Fibroblast of mammary gland (primary cell): Measurements from ENCODE around the gene HBQ1.

Source experiments
- DNase-seq: peaks from one replicate; pipeline ENCODE4 v3.0.0-alpha.2; 2010; ENCODE audit warnings: low read depth
- H3K4me3 ChIP-seq: 2 replicates; pipeline ENCODE4 v1.5.1; 2011; ENCODE audit warnings: low read depth, mild to moderate bottlenecking, low read length, moderate library complexity; ENCODE audit not compliant: control insufficient read depth
- TF ChIP-seq, protein P1 (sequence below): conservative IDR thresholded peaks from 2 replicates; pipeline ENCODE4 v1.5.1; 2011; ENCODE audit warnings: low read depth, low read length, inconsistent platforms; ENCODE audit not compliant: control insufficient read depth, insufficient read depth

Gene HBQ1

DNA sequence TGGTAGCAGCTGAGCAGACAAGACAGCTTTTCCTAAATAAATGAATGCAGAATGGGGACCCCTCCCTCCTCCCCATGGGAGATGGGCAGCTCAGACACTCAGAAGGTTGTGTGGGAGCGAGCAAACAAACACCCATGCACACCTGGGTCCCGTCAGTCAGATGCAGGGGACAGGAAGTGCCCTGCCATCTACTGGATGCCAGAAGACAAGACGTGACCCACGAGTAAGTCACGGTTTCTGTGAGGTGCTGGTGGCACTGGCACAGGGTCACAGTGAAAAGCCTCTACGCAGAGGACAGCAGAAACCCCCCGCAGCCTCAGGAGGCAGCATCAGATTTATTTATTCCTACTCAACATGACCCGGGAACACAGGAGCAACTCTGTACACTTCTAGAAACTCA is 8.4 kb downstream of the HBQ1 start:
- no peak overlapping the region for H3K4me3 ChIP-seq
- TF ChIP-seq, protein P1, sequence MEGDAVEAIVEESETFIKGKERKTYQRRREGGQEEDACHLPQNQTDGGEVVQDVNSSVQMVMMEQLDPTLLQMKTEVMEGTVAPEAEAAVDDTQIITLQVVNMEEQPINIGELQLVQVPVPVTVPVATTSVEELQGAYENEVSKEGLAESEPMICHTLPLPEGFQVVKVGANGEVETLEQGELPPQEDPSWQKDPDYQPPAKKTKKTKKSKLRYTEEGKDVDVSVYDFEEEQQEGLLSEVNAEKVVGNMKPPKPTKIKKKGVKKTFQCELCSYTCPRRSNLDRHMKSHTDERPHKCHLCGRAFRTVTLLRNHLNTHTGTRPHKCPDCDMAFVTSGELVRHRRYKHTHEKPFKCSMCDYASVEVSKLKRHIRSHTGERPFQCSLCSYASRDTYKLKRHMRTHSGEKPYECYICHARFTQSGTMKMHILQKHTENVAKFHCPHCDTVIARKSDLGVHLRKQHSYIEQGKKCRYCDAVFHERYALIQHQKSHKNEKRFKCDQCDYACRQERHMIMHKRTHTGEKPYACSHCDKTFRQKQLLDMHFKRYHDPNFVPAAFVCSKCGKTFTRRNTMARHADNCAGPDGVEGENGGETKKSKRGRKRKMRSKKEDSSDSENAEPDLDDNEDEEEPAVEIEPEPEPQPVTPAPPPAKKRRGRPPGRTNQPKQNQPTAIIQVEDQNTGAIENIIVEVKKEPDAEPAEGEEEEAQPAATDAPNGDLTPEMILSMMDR = no peak
- DNase-seq = no peak

DNA sequence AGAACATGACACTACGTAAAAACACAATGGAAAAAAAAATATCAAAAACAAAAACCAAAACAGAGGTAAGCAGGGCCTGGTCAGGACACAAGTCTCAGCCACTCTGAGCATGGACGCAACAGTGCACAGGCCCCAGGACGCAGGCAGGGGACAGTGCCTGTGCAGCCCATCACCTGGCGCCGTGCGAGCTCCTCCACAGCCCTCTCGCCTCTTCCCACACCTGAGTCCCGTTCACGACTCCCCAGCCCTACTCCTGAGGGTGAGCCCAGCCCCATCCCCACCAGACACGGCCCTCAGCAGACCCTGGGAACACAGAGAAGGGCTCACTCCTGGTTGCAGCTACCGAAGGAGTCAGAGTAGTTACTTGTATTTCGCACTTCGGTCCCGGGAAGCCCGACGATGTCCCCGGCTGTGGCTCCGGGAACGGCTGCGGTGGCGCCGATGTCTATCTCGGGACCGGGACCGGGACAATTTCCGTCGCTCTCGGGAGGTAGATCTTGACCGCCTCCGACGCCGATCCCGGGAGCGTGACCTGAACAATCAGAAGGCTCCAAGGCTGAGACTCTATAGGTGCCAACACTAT is 9.4 kb downstream of the HBQ1 start:
- no peak for DNase-seq
- TF ChIP-seq, protein P1 = no peak
- no peak overlapping the region for H3K4me3 ChIP-seq

DNA sequence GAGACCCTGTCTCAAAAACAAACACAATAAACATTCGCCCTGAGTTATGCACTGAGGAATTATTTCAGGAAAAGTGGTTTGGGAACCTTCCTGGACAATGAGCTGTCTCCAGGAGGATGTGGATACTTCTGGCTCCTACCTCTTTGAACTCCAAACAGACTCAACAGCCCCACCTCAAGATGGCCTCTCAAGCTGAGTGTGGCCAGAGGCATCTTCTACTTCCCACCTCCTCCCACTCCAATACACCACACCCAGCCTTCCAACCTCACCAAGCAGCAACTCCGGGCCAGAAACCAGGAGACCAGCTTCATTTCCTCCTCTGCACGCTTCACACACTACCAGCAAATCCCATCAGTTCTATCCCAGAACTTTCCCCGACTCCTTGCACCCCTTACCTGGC is 11.6 kb downstream of the HBQ1 start:
- no peak overlapping the region for H3K4me3 ChIP-seq
- TF ChIP-seq, protein P1 = no peak
- DNase-seq = peak; percentile 11

DNA sequence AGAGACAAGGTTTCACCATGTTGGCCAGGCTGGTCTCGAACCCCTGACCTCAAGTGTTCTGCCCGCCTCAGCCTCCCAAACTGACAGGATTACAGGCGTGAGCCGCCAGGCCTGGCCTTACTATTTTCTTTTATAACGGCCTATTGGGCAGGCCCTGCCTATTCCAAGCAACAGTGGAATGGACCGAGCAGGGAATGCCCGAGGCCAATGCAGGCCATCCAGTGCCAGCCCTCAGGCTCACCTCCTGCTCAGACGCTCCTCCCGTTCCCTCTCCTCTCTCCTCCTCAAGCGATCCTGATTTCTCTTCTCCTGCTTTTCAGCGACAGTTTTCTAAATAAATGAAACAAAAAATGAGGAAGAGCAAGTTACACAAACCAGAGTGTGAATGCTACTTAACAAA is 12.4 kb downstream of the HBQ1 start:
- TF ChIP-seq, protein P1 = no peak
- no peak overlapping the region for H3K4me3 ChIP-seq

DNA sequence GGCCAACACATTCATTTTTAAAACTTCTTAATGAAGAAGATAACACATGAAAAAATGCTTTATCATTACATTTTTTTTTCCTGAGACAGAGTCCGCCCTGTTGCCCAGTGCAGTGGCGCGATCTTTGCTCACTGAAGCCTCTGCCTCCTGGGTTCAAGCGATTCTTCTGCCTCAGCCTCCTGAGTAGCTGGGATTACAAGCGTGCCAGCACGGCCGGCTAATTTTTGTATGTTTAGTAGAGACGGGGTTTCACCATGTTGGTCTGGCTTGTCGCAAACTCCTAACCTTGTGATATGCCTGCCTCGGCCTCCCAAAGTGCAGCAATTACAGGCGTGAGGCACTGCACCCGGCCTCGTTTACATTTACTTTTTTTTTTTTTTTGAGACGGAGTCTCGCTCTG is 13.2 kb downstream of the HBQ1 start:
- DNase-seq = no peak
- no peak overlapping the region for H3K4me3 ChIP-seq
- TF ChIP-seq, protein P1 = no peak

More for the DNA sequence above, 12.4 kb downstream of the HBQ1 start:
- no peak for DNase-seq

DNA sequence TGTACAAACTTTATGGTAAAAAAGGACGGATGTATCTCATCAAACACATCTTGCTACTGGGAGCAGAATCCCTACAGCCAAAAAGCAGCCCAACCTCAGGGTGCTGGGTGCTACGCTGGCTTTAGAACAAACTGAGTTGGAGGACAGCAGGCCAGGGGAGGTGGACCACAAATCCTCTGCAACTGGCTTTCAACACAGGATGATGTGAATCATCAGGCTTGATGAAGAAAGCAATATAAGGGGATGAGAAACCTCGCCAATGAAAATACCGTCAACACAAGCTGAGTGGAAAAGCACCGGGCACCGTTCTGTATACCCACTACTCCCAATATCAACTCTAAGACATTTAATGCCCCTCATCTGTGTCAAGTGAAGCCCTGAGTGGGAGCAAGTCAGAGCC is 14.3 kb downstream of the HBQ1 start:
- DNase-seq = peak; percentile 65
- TF ChIP-seq, protein P1 = no peak
- no peak overlapping the region for H3K4me3 ChIP-seq

DNA sequence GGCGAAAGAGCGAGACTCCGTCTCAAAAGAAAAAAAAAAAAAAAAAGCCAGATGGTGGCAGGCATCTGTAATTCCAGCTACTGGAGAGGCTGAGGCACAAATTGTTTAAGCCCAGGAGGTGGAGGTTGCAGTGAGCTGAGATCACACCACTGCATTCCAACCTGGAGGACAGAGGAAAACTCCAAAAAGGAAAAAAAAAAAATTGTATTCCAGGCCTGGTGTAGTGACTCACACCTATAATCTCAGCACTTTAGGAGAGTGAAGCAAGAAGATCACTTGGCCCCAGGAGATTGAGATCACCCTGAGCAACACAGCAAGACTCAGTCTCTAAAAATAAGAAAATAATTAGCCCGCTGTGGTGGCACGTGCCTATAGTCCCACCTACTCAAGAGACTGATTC is 20.1 kb downstream of the HBQ1 start:
- TF ChIP-seq, protein P1 = no peak
- DNase-seq = peak; percentile 84
- H3K4me3 ChIP-seq = no peak overlapping the region
